NCI-H446 treated with DMSO at 0.1 percent for 48 hours (cell line): ENCODE measurements around the gene ARHGEF17.

Source experiments
- DNase-seq: peaks from one replicate; lab custom pipeline; 2025; lab: John Stamatoyannopoulos, UW

The ARHGEF17 gene

GRCh38 chr11:73314117-73314961 lies 6.3 kb downstream of the ARHGEF17 start:
- DNase-seq, result no peak

- DNase-seq, result no peak
Observed at GRCh38 chr11:73315293-73316020, 7.4 kb downstream of the ARHGEF17 start.

- no peak for DNase-seq
Observed at GRCh38 chr11:73316422-73316821, 8.3 kb downstream of the ARHGEF17 start.

- DNase-seq, result peak; percentile 71
Observed at GRCh38 chr11:73317373-73317772, 9.3 kb downstream of the ARHGEF17 start.

- no peak for DNase-seq
Observed at GRCh38 chr11:73317803-73318202, 9.7 kb downstream of the ARHGEF17 start.

- peak; percentile 49 for DNase-seq
Observed at GRCh38 chr11:73318501-73319011, 10.5 kb downstream of the ARHGEF17 start.

- peak; percentile 62 for DNase-seq
Observed at GRCh38 chr11:73320763-73321603, 12.9 kb downstream of the ARHGEF17 start.

- no peak for DNase-seq
Observed at GRCh38 chr11:73321604-73322381, 13.7 kb downstream of the ARHGEF17 start.

- DNase-seq, result no peak
Observed at GRCh38 chr11:73322382-73323306, 14.6 kb downstream of the ARHGEF17 start.

- no peak for DNase-seq
Observed at GRCh38 chr11:73323464-73323863, 15.4 kb downstream of the ARHGEF17 start.

GRCh38 chr11:73324116-73324515 lies 16.0 kb downstream of the ARHGEF17 start:
- DNase-seq, result no peak

GRCh38 chr11:73324665-73325035 lies 16.6 kb downstream of the ARHGEF17 start:
- DNase-seq, result no peak

- DNase-seq, result no peak
Observed at GRCh38 chr11:73325036-73325981, 17.2 kb downstream of the ARHGEF17 start.

GRCh38 chr11:73326929-73327811 lies 19.1 kb downstream of the ARHGEF17 start:
- peak; percentile 13 for DNase-seq

GRCh38 chr11:73327812-73328364 lies 19.8 kb downstream of the ARHGEF17 start:
- no peak for DNase-seq

- no peak for DNase-seq
Observed at GRCh38 chr11:73330569-73331093, 22.6 kb downstream of the ARHGEF17 start.

GRCh38 chr11:73331138-73331916 lies 23.3 kb downstream of the ARHGEF17 start:
- no peak for DNase-seq
